ENCODE results near the gene IGFBP4.

GRCh38 chr17:40443988-40444899, 994 bp downstream of the IGFBP4 start:
- TF ChIP-seq CTCF (IDR thresholded peaks at IDR 0.05) (no peak), POLR2A (IDR thresholded peaks at IDR 0.05) (no peak)

Data from testis (tissue), 2 donors.